Measurements from ENCODE around the gene KCNK6. TPM values are rescaled to one million over a fixed set of nuclear protein-coding genes. Genes with fewer than 3 reads are reported as not detected.

Gene KCNK6
- total RNA-seq, 1 experiment from 2014 or later, result 6.5 TPM

DNA sequence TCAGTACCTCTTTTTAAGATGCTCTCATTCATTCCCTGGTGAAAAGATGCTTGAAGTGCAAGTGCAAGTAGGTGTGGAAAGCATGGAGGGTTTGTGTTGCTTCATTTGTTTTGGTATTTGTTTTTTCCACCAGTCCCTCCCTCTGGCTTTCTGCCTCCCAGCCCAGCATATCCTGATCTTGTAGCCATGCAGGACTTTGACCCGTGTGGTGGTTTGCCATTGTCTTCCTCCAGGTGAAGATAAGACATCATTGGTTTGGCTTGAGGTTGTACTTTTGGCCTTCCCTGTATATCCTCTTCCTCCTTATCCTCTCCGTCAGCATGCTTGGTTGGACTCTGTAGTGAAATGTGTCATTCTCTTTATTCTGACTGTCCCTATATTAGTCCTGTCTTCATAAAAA lies 46.1 kb upstream of the KCNK6 start:
- Histone ChIP-seq H3K4ac (ENCODE audit: low read depth, low read length) (no peak overlapping the region), H2AK5ac (ENCODE audit: insufficient read length, low read length) (no peak overlapping the region), H4K8ac (replicated peaks; ENCODE audit: insufficient read length, low read depth, low read length) (no peak overlapping the region), H3K27me3 (ENCODE audit: insufficient read depth, low read length) (no peaks in the 10 kb centered on the region), H3K27ac (ENCODE audit: insufficient read length, low read depth, low read length) (no peak overlapping the region), H3K9me3 (ENCODE audit: control insufficient read depth, low read depth, low read length) (no peaks in the 10 kb centered on the region), H3K9ac (ENCODE audit: extremely low read depth, insufficient read length, low read length) (peak overlapping the region; percentile 5), H4K5ac (ENCODE audit: insufficient read length, low read depth, low read length) (no peak overlapping the region), H2BK20ac (ENCODE audit: low read depth, low read length, poor library complexity, severe bottlenecking) (no peak overlapping the region), H3K14ac (ENCODE audit: insufficient read depth, low read length) (no peak overlapping the region), H2BK15ac (ENCODE audit: low read depth, low read length) (no peak overlapping the region), H3K23me2 (ENCODE audit: insufficient read length, low read depth, low read length, poor library complexity, severe bottlenecking) (no peaks in the 10 kb centered on the region), H3K4me2 (ENCODE audit: insufficient read depth, insufficient read length, low read length) (no peak overlapping the region), H2AFZ (ENCODE audit: low read length) (no peak overlapping the region), H3T11ph (ENCODE audit: low read length) (no peak overlapping the region), H3K4me1 (ENCODE audit: insufficient read depth, low read length) (peaks cover under 1% of the 10 kb centered on the region; the same call in 1 of the 2 replicates), H3K56ac (ENCODE audit: insufficient read length, low read depth, low read length) (no peak overlapping the region), H3K79me1 (ENCODE audit: insufficient read depth, low read depth, low read length, poor library complexity, severe bottlenecking) (peaks cover 18% of the 10 kb centered on the region), H3K23ac (ENCODE audit: insufficient read length, low read depth, low read length) (no peak overlapping the region), H2BK120ac (ENCODE audit: low read depth, low read length, poor library complexity, severe bottlenecking) (no peak overlapping the region), H3K79me2 (ENCODE audit: insufficient read depth, low read length) (peaks cover 30% of the 10 kb centered on the region), H4K91ac (ENCODE audit: insufficient read length, low read depth, low read length) (no peak overlapping the region), H2BK5ac (ENCODE audit: insufficient read length, low read length) (no peak overlapping the region), H4K20me1 (ENCODE audit: control insufficient read depth, insufficient read depth, insufficient read length) (no peaks in the 10 kb centered on the region), H3K18ac (ENCODE audit: insufficient read length, low read depth, low read length) (no peak overlapping the region), H2BK12ac (ENCODE audit: insufficient read length, low read depth, low read length) (no peak overlapping the region)
- Mint-ChIP-seq H3K36me3 (ENCODE audit: insufficient read depth in 1 of 3, low read depth in 3 of 3) (peaks cover 6 to 30% (median 22%) of the 10 kb centered on the region in 3 experiments; a peak in 6 of 7 replicates), H3K9me3 (no peaks in the 10 kb centered on the region), H3K27me3 (ENCODE audit: low read depth) (no peaks in the 10 kb centered on the region), H3K4me3 (no peak overlapping the region), H3K4me1 (peaks cover 26 to 27% of the 10 kb centered on the region in 2 experiments), H3K27ac (peak overlapping the region in 1 of 3 experiments; percentile 17; a peak in 2 of 7 replicates)
- no peak for TF ChIP-seq CTCF (conservative IDR thresholded peaks at IDR 0.05)
- no peak for DNase-seq
- no CpG with 5 or more reads among the region's 2 CpGs for WGBS (ENCODE audit: extremely low coverage, insufficient read length, low lambda C conversion rate)

Measured in H9 (cell line).